Vagina (tissue), 2 donors: ENCODE data around the gene SLC3A2.

Experiments used
- CTCF ChIP-seq, 3 experiments: fragments of 450-650 bp in 2 of 3; fragments of 200-600 bp in 1 of 3; sonication (generic) in 1 of 3; IDR thresholded peaks; one replicate each; pipeline ENCODE4 v1.5.1; 2017 to 2019; ENCODE audit warnings: antibody characterized with exemption in 3 of 3, mild to moderate bottlenecking in 2 of 3, moderate library complexity in 2 of 3
- POLR2A ChIP-seq, 2 donors: fragments of 450-650 bp; IDR thresholded peaks; one replicate each; pipeline ENCODE4 v1.6.1; 2017; ENCODE audit warnings: antibody characterized with exemption in 2 of 2, mild to moderate bottlenecking in 2 of 2, moderate library complexity in 2 of 2
- POLR2AphosphoS5 ChIP-seq, 2 donors: sonication (generic); formaldehyde crosslinking; IDR thresholded peaks; one replicate each; pipeline ENCODE4 v1.9.0; 2017; ENCODE audit warnings: antibody characterized with exemption in 2 of 2, mild to moderate bottlenecking in 2 of 2, low read depth in 1 of 2; ENCODE audit not compliant: insufficient read depth in 1 of 2

GRCh38 chr11:62908468-62909072 lies 27.9 kb downstream of the SLC3A2 start:
- TF ChIP-seq CTCF (IDR thresholded peaks at IDR 0.05) (no peak), POLR2A (IDR thresholded peaks at IDR 0.05) (no peak), POLR2AphosphoS5 (IDR thresholded peaks at IDR 0.05; ENCODE audit: insufficient read depth in 1 of 2, low read depth in 1 of 2) (no peak)
